Fibroblast of mammary gland (primary cell): ENCODE measurements around the gene TRAF3.

Experiments
- DNase-seq: peaks from one replicate; pipeline ENCODE4 v3.0.0-alpha.2; 2010; ENCODE audit warnings: low read depth
- H3K4me3 ChIP-seq: 2 replicates; pipeline ENCODE4 v1.5.1; 2011; ENCODE audit warnings: low read depth, mild to moderate bottlenecking, low read length, moderate library complexity; ENCODE audit not compliant: control insufficient read depth
- TF ChIP-seq, protein P1 (sequence below): conservative IDR thresholded peaks from 2 replicates; pipeline ENCODE4 v1.5.1; 2011; ENCODE audit warnings: low read depth, low read length, inconsistent platforms; ENCODE audit not compliant: control insufficient read depth, insufficient read depth

The TRAF3 gene

DNA sequence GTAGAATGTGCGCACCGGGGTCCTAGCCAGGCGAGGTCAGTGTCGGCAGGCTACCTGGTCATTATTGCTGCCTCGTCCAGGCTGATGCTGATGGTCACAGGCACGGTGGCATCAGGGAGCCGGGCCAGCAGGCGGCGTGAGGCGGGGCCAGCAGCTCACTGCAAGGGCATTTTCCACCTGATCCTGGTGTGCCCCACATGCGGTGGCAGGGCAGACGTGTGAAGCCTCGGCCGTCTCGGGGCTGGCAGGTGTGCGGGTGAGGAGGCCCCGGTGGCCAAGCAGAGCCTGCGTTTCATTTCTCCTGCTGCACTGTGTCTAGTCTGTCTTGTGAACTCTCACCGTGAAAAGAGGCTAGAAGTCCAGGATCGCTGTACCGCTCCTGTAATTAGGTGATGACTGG, 133.2 kb downstream of the TRAF3 start:
- H3K4me3 ChIP-seq: no peak overlapping the region
- DNase-seq: no peak
- TF ChIP-seq, protein P1, sequence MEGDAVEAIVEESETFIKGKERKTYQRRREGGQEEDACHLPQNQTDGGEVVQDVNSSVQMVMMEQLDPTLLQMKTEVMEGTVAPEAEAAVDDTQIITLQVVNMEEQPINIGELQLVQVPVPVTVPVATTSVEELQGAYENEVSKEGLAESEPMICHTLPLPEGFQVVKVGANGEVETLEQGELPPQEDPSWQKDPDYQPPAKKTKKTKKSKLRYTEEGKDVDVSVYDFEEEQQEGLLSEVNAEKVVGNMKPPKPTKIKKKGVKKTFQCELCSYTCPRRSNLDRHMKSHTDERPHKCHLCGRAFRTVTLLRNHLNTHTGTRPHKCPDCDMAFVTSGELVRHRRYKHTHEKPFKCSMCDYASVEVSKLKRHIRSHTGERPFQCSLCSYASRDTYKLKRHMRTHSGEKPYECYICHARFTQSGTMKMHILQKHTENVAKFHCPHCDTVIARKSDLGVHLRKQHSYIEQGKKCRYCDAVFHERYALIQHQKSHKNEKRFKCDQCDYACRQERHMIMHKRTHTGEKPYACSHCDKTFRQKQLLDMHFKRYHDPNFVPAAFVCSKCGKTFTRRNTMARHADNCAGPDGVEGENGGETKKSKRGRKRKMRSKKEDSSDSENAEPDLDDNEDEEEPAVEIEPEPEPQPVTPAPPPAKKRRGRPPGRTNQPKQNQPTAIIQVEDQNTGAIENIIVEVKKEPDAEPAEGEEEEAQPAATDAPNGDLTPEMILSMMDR: no peak

DNA sequence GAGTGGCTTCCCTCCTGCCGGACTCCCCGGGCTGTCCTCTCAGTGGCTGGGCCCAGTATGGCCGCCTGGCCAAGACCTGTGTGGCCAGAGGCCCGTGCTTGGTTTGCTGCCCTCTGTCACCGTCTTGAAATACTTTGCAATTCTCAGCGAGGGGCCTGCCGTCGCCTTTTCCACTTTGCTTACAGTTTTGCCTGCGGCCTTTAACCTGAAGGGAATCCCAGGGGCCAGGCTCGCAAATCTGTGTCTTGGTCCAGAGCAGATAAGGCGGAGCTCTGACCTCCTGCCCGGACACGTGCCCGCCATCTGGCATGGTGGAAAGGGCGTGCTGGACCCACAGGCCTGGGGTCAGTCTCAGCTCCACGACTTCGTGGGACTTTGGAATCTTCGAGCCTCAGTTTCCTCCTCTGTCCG, 134.3 kb downstream of the TRAF3 start:
- H3K4me3 ChIP-seq: no peak overlapping the region
- TF ChIP-seq, protein P1: no peak
- DNase-seq: no peak

DNA sequence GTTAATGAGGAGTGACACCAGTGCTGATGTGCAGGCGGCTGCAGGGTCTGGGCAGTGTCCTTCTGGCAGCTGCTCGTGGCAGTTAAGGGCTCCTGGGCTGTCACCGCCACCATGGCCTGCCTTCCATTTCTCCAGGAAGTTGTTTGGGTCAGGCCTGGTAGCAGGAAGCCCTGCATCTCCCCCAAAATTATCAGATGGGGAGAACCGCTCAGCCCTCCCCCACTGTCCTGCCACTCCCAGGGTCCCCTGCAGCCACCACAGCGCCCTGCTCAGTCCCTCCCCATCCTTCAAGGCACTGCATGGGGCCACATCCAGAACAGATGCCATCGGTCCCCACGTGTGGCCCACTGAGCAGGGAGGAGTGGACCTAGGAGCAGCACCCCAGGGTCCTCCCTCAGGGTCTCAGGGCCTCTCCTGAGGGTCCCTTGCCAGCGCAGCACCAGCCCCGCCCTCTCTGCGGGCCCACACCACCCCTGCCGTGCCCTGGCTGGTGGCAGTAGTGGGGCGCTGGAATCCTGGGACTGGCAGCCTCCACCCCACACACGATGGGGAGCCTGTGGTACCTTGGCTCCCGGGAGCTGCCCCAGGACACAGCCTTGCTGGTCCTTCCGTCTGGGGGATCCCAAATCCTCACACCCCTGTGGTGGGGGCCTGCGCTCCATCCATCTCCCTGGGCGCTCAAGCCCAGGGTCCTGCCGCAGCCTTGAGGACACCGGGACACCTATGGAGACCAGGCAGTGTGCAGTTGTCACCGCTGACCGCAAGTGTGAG, 134.9 kb downstream of the TRAF3 start:
- TF ChIP-seq, protein P1: no peak

DNA sequence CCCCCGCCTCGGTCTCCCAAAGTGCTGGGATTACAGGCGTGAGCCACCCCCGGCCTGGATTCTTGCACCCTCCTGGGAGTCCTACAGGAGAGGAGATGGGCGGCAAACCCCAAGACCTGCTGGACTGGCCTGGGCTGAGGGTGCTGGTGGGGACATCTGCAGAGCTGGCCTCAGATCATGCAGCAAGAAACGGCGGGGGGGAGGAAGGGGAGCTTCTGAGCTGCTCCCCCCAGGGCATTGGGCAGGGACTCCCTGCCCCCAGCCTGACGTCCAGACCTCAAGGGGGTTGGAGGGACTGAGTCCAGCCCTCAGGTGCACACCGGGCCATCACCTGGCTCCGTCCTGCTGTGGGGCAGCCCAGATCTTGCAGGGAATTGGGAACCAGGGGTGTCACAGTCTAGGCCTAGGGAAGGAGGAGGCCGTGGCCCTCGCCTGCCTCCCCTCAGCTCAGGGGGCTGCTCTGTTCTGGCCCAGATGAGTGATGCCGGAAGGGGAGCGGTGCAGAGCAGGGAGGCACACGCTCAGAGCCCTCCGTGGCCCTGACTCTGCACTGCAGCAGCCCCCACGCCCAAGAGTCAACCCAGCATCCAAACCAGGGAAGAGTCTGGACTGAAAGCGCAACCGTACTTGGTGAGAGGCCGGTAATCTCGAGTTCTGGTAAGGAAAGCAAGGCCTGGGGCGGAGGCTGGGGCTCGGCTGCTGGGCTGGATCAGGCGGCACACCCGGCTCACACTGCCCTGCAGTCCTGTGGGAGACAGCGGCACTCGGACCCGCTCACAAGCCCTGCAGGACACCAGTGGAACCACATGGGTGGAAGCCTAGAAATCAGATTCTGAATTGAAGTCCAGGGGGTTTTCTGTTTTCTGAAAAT, 136.3 kb downstream of the TRAF3 start:
- TF ChIP-seq, protein P1: no peak
- H3K4me3 ChIP-seq: no peak overlapping the region
- DNase-seq: no peak

More for the DNA sequence above, 134.9 kb downstream of the TRAF3 start:
- no peak for DNase-seq
- no peak overlapping the region for H3K4me3 ChIP-seq

DNA sequence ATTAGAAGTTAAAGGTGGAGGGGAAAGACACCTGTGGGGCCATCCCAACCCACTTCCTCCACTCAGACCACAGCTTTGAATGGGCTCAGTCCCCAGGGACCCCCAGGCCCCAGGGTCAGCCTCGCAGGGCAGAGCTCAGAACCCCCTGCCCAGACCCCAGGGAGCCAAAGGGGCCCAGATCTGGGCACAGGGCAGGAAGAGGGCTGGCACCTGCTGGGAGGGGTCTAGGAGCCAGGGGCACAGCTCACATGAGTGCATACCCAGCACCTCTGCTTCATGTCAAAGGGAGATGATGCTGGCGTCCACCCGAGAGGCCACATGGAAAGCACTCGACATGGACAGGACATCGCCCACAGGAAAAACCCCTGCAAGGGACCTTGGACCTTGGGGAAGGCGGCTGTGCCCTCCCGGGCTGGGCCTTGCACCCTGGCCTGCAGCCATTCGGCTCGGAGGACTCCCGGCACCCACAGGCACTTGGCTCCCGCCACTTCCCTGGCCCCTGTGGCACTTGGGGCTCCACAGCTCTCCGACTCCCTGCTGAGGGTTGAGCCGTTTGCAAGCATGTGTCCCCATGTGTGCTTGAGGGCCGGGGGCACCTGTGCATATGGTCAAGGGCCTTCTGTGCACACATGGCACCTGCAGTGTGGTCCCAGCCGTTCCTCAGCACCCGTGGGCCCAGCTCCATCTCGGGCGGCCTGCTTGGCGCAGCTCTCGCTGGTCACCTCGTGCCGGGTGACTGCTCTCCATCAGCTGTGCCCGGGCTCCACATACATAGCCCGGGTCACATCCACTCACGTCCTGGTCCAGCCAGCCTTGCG, 137.4 kb downstream of the TRAF3 start:
- no peak overlapping the region for H3K4me3 ChIP-seq
- TF ChIP-seq, protein P1: no peak
- no peak for DNase-seq
